Thoracic aorta (tissue), 2 donors: ENCODE measurements around the gene BCAS3. TPM values are rescaled to one million over a fixed set of nuclear protein-coding genes. Genes with fewer than 3 reads are reported as not detected.

Source experiments
- ATAC-seq: fragments of 150-250 bp; one replicate; pipeline ENCODE4 v1.8.0; 2017; ENCODE audit warnings: low read depth; ENCODE audit not compliant: insufficient number of reproducible peaks, low FRiP score
- DNase-seq: peaks from one replicate; pipeline ENCODE4 v3.0.0-alpha.2; 2020; ENCODE audit warnings: low spot score
- H3K27ac ChIP-seq, 2 donors: fragments of 200-600 bp; sonication (generic); 1 replicate in 1 of 2; 2 replicates in 1 of 2; pipeline ENCODE4 v1.5.1; 2016; ENCODE audit warnings: mild to moderate bottlenecking in 2 of 2, moderate library complexity in 2 of 2
- H3K27me3 ChIP-seq: fragments of 200-600 bp; sonication (generic); replicated peaks from 2 replicates; pipeline ENCODE4 v1.6.0; 2016; ENCODE audit warnings: mild to moderate bottlenecking; ENCODE audit not compliant: insufficient read depth
- H3K36me3 ChIP-seq: fragments of 200-600 bp; sonication (generic); one replicate; pipeline ENCODE4 v1.5.1; 2016
- H3K4me1 ChIP-seq, 2 donors: fragments of 200-600 bp; sonication (generic); 1 replicate in 1 of 2; 2 replicates in 1 of 2; pipeline versions ENCODE4 v1.5.1 to v1.6.0; 2016; ENCODE audit warnings: low read depth in 2 of 2, mild to moderate bottlenecking in 1 of 2; ENCODE audit not compliant: control insufficient read depth in 1 of 2
- H3K4me3 ChIP-seq: fragments of 200-600 bp; sonication (generic); 2 replicates; pipeline ENCODE4 v1.5.1; 2016; ENCODE audit warnings: mild to moderate bottlenecking
- H3K9me3 ChIP-seq: fragments of 200-600 bp; sonication (generic); 2 replicates; pipeline ENCODE4 v1.5.1; 2016
- CTCF ChIP-seq: fragments of 200-600 bp; sonication (generic); IDR thresholded peaks from one replicate; pipeline ENCODE4 v1.5.1; 2019; ENCODE audit warnings: antibody characterized with exemption
- total RNA-seq, 2 donors: library from RNA; depleted of rRNA; stranded (reverse); fragments of >200 nt; gene quantifications; one replicate each; pipeline versions ENCODE4 v1.1.0 to v1.2.3, GENCODE V29; 2016

The BCAS3 gene
- total RNA-seq, 2 donors from 2014 or later = 35.1 to 69.3 TPM

GRCh38 chr17:61057257-61057656, 379.6 kb downstream of the BCAS3 start:
- H3K27ac ChIP-seq = no peak overlapping the region
- H3K9me3 ChIP-seq = no peaks in the 10 kb centered on the region
- TF ChIP-seq CTCF = no peak
- H3K27me3 ChIP-seq = no peaks in the 10 kb centered on the region
- ATAC-seq (no peak), DNase-seq (no peak)
- H3K4me1 ChIP-seq = no peaks in the 10 kb centered on the region
- no peaks in the 10 kb centered on the region for H3K36me3 ChIP-seq
- no peak overlapping the region for H3K4me3 ChIP-seq

DNA sequence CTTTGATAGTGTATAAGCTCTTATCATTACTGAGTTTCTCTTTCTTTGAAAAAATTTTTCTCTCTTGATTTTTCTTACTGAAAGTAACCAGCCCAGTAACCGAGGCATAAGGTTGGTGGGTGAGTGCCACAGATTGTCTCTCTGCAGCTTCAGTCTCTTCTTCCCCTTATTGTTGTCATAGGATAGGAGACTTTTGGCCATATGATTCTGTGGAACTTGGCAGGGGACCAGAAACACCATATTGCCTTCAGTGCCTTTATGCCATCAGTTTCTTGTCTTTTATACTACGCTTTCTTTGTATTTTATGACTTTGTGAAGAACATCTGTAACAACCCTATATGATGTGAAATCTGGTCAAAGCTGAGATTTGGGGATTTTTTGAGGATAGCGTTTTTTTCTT, 380.4 kb downstream of the BCAS3 start:
- Histone ChIP-seq H3K4me3 (no peak overlapping the region), H3K36me3 (no peaks in the 10 kb centered on the region), H3K27me3 (no peaks in the 10 kb centered on the region), H3K27ac (no peak overlapping the region), H3K4me1 (no peaks in the 10 kb centered on the region), H3K9me3 (no peaks in the 10 kb centered on the region)
- no peak for ATAC-seq
- TF ChIP-seq CTCF = no peak
- DNase-seq = no peak

- H3K27ac ChIP-seq = no peak overlapping the region
- H3K36me3 ChIP-seq = no peaks in the 10 kb centered on the region
- ATAC-seq (no peak), DNase-seq (no peak)
- peaks cover 9 to 20% of the 10 kb centered on the region in 2 donors for H3K4me1 ChIP-seq
- H3K27me3 ChIP-seq = no peaks in the 10 kb centered on the region
- no peaks in the 10 kb centered on the region for H3K9me3 ChIP-seq
- no peak overlapping the region for H3K4me3 ChIP-seq
- TF ChIP-seq CTCF = no peak
Measured at GRCh38 chr17:61063528-61063927, 385.9 kb downstream of the BCAS3 start.

DNA sequence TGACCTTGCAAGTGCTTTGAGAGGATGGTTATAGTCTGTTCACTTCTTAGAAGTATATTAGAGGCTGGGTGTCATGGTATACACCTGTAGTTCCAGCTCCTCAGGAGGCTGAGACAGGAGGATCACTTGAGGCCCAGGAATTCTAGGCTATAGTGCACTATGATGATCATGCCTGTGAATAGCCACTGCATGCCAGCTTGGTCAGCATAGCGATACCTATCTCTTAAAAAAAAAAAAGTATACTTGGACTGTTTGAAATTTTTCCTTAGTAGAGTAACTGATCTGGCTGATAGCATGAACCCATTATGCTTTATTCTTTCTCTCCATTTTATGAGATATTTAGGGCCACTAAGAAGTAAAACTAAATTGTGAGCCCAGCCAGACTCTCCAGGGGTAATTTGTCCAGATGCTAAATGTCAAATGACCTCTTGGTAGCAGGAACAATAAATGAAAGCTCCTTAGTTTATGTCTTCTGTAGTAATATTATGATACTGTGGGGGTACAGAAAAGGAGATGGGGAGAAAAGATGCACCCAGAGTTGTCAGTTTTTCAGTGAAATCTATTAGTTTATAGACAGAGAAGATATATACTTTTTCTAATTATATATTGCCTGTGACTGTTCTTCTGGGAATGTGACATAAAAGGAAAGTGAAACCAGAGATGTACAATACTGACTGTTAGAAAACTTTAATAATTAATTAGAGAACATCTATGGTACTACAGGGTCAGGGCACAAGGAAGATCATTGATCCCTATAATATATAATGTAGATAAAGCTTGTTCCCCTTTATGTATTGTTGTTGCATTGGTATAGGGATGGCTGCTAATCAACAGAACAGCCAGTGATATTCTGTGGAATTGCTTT, 386.7 kb downstream of the BCAS3 start:
- H3K9me3 ChIP-seq = no peaks in the 10 kb centered on the region
- no peak overlapping the region for H3K27ac ChIP-seq
- H3K36me3 ChIP-seq = no peaks in the 10 kb centered on the region
- no peak for DNase-seq
- peak overlapping the region; percentile 3 for H3K4me3 ChIP-seq
- H3K27me3 ChIP-seq = no peaks in the 10 kb centered on the region
- peaks cover 9 to 20% of the 10 kb centered on the region in 2 donors for H3K4me1 ChIP-seq
- no peak for ATAC-seq
- TF ChIP-seq CTCF = no peak

- peaks cover 9 to 20% of the 10 kb centered on the region in 2 donors for H3K4me1 ChIP-seq
- H3K36me3 ChIP-seq = no peaks in the 10 kb centered on the region
- DNase-seq (no peak), ATAC-seq (no peak)
- no peaks in the 10 kb centered on the region for H3K27me3 ChIP-seq
- H3K4me3 ChIP-seq = no peak overlapping the region
- no peak for TF ChIP-seq CTCF
- no peak overlapping the region for H3K27ac ChIP-seq
- no peaks in the 10 kb centered on the region for H3K9me3 ChIP-seq
Measured at GRCh38 chr17:61065263-61065773, 387.7 kb downstream of the BCAS3 start.
